Astrocyte of the cerebellum (primary cell): ENCODE measurements around the gene RAB3A.
A peak's percentile ranks its signal among the peaks of the same experiment; 100 is the strongest.

Source experiments
- DNase-seq: peaks from one replicate; pipeline ENCODE4 v3.0.0-alpha.2; 2011; ENCODE audit warnings: low read depth
- H3K4me3 ChIP-seq: 2 replicates; pipeline ENCODE4 v1.5.1; 2011; ENCODE audit warnings: mild to moderate bottlenecking, low read depth, low read length, moderate library complexity
- CTCF ChIP-seq: IDR thresholded peaks from 2 replicates; pipeline ENCODE4 v1.5.1; 2012; ENCODE audit warnings: low read length, low read depth, moderate library complexity, mild to moderate bottlenecking; ENCODE audit errors: missing control alignments
- in situ Hi-C: cut with HindIII; loops from 2 replicates; pipeline ENCODE4 v1.10.0; 2017; ENCODE audit warnings: low sequenced_read_pairs

RAB3A gene

GRCh38 chr19:18198374-18198773, 5.5 kb downstream of the RAB3A start:
- DNase-seq: no peak
- TF ChIP-seq CTCF: no peak
- no peak overlapping the region for H3K4me3 ChIP-seq
- in situ Hi-C loops: no loop called here

- no peak overlapping the region for H3K4me3 ChIP-seq
- no peak for TF ChIP-seq CTCF
- DNase-seq: no peak
- in situ Hi-C loops: no loop called here
These were observed 5.9 kb downstream of the RAB3A start for GRCh38 chr19:18197941-18198340.

- no peak for TF ChIP-seq CTCF
- DNase-seq: no peak
- in situ Hi-C loops: no loop called here
- no peak overlapping the region for H3K4me3 ChIP-seq
These were observed 6.5 kb downstream of the RAB3A start for GRCh38 chr19:18197306-18197705.

- in situ Hi-C loops: no loop called here
- H3K4me3 ChIP-seq: no peak overlapping the region
- no peak for TF ChIP-seq CTCF
- no peak for DNase-seq
These were observed 7.4 kb downstream of the RAB3A start for GRCh38 chr19:18196511-18196845.

- in situ Hi-C loops: no loop called here
- peak overlapping the region; percentile 78 for H3K4me3 ChIP-seq
- DNase-seq: peak; percentile 65
- no peak for TF ChIP-seq CTCF
These were observed 9.1 kb downstream of the RAB3A start for GRCh38 chr19:18194554-18195238.

GRCh38 chr19:18194181-18194530, 9.7 kb downstream of the RAB3A start:
- H3K4me3 ChIP-seq: peak overlapping the region; percentile 78
- TF ChIP-seq CTCF: no peak
- no peak for DNase-seq

More at GRCh38 chr19:18194181-18194530, 9.7 kb downstream of the RAB3A start:
- in situ Hi-C loops: no loop called here
